ENCODE measurements around the gene TBX4.

GRCh38 chr17:61406971-61407911, 45.0 kb upstream of the TBX4 start:
- TF ChIP-seq POLR2A (IDR thresholded peaks at IDR 0.05; ENCODE audit: low read depth, low read length) (no peak), POLR2AphosphoS5 (IDR thresholded peaks at IDR 0.05; ENCODE audit: low read depth, low read length) (no peak)
